ENCODE data around the gene FBXO41.

FBXO41 gene

DNA sequence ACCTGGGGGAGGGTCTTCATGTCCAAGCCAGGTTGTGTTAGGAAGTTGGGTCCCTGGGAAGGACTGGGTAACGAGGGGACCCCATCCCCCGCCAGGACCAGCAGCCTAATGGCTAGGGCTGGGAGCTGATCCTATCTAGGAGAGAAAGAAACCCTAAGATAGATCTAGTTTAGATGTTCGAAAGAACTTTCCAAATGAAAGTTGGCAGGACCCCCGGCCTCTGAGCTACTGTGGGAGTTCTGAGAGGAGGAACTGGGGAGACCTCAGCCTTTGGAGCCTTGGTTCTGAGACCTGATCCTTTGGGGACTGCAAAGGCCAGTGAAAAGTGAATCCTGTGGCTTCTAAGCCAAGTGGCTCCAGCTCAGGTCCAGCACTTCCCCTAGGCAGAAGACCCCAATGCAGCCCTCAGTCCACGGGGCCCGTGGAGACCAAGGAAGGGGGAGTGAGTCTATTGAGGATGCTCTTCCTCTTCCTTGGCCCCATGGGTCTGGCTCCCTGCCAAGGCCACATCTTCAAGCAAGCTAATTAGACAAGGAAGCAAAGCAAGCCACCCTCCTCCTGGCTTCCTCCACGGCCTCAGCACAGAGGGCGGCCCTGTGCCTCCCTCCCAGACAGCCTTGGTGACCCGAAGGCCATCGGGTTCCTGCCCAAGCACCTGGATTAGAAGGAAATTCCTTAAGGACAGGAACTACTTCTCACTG lies 26.7 kb downstream of the FBXO41 start:
- Histone ChIP-seq H3K4me2 (ENCODE audit: low read depth, low read length) (no peak overlapping the region), H2AFZ (ENCODE audit: low read length) (no peak overlapping the region), H3K4me1 (ENCODE audit: low read length) (no peaks in the 10 kb centered on the region), H3K9me2 (replicated peaks; ENCODE audit: insufficient read depth, low read length) (no peaks in the 10 kb centered on the region), H3K9me3 (replicated peaks; ENCODE audit: insufficient read depth, low read length) (no peaks in the 10 kb centered on the region), H3K36me3 (replicated peaks; ENCODE audit: insufficient read depth, low read length) (no peaks in the 10 kb centered on the region), H3K27ac (ENCODE audit: low read length) (no peak overlapping the region), H3K27me3 (replicated peaks; ENCODE audit: insufficient read depth, low read length) (no peaks in the 10 kb centered on the region), H3F3A (ENCODE audit: insufficient read depth, low read length) (no peaks in the 10 kb centered on the region; the same call in 1 of the 2 replicates), H3K4me3 (ENCODE audit: low read length) (no peak overlapping the region), H3K79me2 (ENCODE audit: low read length) (no peaks in the 10 kb centered on the region), H4K20me1 (ENCODE audit: insufficient read depth, low read length) (no peaks in the 10 kb centered on the region), H3K9ac (ENCODE audit: low read length) (no peak overlapping the region)
- TF ChIP-seq EZH2phosphoT487 (IDR thresholded peaks at IDR 0.05; ENCODE audit: low read length), result no peak
- TF ChIP-seq CTCF (IDR thresholded peaks at IDR 0.05; ENCODE audit: low read length), result no peak
- no peak for TF ChIP-seq EZH2 (optimal IDR thresholded peaks at IDR 0.05; ENCODE audit: low read depth, low read length)
- DNase-seq, result no peak

DNA sequence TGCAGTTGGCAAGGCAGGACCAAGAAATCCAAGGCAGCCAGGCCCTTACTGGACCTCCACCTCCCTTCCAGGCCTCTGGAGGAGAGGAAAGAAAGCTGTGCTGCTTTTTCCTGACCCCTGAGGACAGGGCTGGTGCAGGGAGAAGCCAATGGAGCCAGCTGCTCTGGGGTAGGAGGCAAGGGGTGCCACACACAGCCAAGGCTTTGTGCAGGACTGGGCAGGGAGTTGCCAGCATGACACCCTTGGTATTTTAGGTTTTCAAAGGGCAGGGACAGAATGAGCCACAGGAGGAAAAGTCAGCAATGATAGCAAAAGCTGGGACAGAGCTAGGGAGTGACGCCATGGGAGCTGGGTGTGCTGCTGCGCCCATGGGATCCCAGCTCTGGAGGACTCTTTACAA lies 27.3 kb downstream of the FBXO41 start:
- H3K27ac ChIP-seq (ENCODE audit: low read length), result no peak overlapping the region
- no peaks in the 10 kb centered on the region for H3K9me3 ChIP-seq (replicated peaks; ENCODE audit: insufficient read depth, low read length)
- no peaks in the 10 kb centered on the region for H3K79me2 ChIP-seq (ENCODE audit: low read length)
- no peaks in the 10 kb centered on the region for H4K20me1 ChIP-seq (ENCODE audit: insufficient read depth, low read length)
- no peaks in the 10 kb centered on the region for H3K27me3 ChIP-seq (replicated peaks; ENCODE audit: insufficient read depth, low read length)
- no peaks in the 10 kb centered on the region for H3K4me1 ChIP-seq (ENCODE audit: low read length)
- H3K9me2 ChIP-seq (replicated peaks; ENCODE audit: insufficient read depth, low read length), result no peaks in the 10 kb centered on the region
- H3F3A ChIP-seq (ENCODE audit: insufficient read depth, low read length), result no peaks in the 10 kb centered on the region; the same call in 1 of the 2 replicates
- H3K9ac ChIP-seq (ENCODE audit: low read length), result no peak overlapping the region
- no peak overlapping the region for H2AFZ ChIP-seq (ENCODE audit: low read length)
- DNase-seq, result no peak
- no peak for TF ChIP-seq EZH2phosphoT487 (IDR thresholded peaks at IDR 0.05; ENCODE audit: low read length)
- TF ChIP-seq EZH2 (optimal IDR thresholded peaks at IDR 0.05; ENCODE audit: low read depth, low read length), result no peak
- no peak for TF ChIP-seq CTCF (IDR thresholded peaks at IDR 0.05; ENCODE audit: low read length)
- H3K4me2 ChIP-seq (ENCODE audit: low read depth, low read length), result no peak overlapping the region
- no peak overlapping the region for H3K4me3 ChIP-seq (ENCODE audit: low read length)
- no peaks in the 10 kb centered on the region for H3K36me3 ChIP-seq (replicated peaks; ENCODE audit: insufficient read depth, low read length)

DNA sequence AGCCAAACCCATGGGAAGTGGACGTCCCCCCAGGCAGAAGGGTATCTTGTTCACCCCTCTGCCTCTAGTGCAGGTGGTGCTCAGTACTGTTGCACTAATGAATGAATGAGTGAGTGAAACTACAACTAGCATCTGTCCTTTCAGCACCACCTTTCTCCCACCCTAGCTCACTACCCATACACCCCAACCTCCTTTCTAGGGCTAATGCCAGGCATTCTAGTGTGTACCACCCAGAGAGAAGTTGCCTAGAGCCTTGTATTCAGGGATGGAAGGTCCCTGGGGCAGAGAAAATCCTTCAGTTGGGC lies 27.7 kb downstream of the FBXO41 start:
- no peaks in the 10 kb centered on the region for H4K20me1 ChIP-seq (ENCODE audit: insufficient read depth, low read length)
- no peak overlapping the region for H3K4me2 ChIP-seq (ENCODE audit: low read depth, low read length)
- H3K27ac ChIP-seq (ENCODE audit: low read length), result no peak overlapping the region
- H3K36me3 ChIP-seq (replicated peaks; ENCODE audit: insufficient read depth, low read length), result no peaks in the 10 kb centered on the region
- no peak for TF ChIP-seq EZH2phosphoT487 (IDR thresholded peaks at IDR 0.05; ENCODE audit: low read length)
- no peak for TF ChIP-seq CTCF (IDR thresholded peaks at IDR 0.05; ENCODE audit: low read length)
- no peak for TF ChIP-seq EZH2 (optimal IDR thresholded peaks at IDR 0.05; ENCODE audit: low read depth, low read length)
- H3F3A ChIP-seq (ENCODE audit: insufficient read depth, low read length), result no peaks in the 10 kb centered on the region; the same call in 1 of the 2 replicates
- no peak overlapping the region for H3K9ac ChIP-seq (ENCODE audit: low read length)
- no peaks in the 10 kb centered on the region for H3K9me2 ChIP-seq (replicated peaks; ENCODE audit: insufficient read depth, low read length)
- no peaks in the 10 kb centered on the region for H3K9me3 ChIP-seq (replicated peaks; ENCODE audit: insufficient read depth, low read length)
- no peak overlapping the region for H2AFZ ChIP-seq (ENCODE audit: low read length)
- no peak for DNase-seq
- no peaks in the 10 kb centered on the region for H3K4me1 ChIP-seq (ENCODE audit: low read length)
- no peak overlapping the region for H3K4me3 ChIP-seq (ENCODE audit: low read length)
- H3K27me3 ChIP-seq (replicated peaks; ENCODE audit: insufficient read depth, low read length), result no peaks in the 10 kb centered on the region
- H3K79me2 ChIP-seq (ENCODE audit: low read length), result no peaks in the 10 kb centered on the region

Measured in MM.1S (cell line).